Lower lobe of right lung (tissue), 2 donors: Measurements from ENCODE around the gene MGA. TPM values are rescaled to one million over a fixed set of nuclear protein-coding genes. Genes with fewer than 3 reads are reported as not detected.
A peak's percentile ranks its signal among the peaks of the same experiment; 100 is the strongest.

Experiments used
- ATAC-seq, 2 donors: fragments of 200-7000 bp; cut with Tn5 transposase; one replicate each; pipeline ENCODE4 v1.9.1; 2020 to 2022; ENCODE audit warnings: mild to moderate bottlenecking in 2 of 2, moderate library complexity in 2 of 2
- DNase-seq: peaks from one replicate; pipeline ENCODE4 v3.0.0-alpha.2; 2020
- H3K27ac ChIP-seq: fragments of 200-600 bp; one replicate; pipeline ENCODE4 v1.8.0; 2022
- H3K27me3 ChIP-seq: fragments of 200-600 bp; one replicate; pipeline ENCODE4 v1.8.0; 2022; ENCODE audit warnings: low read depth
- H3K36me3 ChIP-seq: fragments of 200-600 bp; one replicate; pipeline ENCODE4 v1.8.0; 2022; ENCODE audit warnings: mild to moderate bottlenecking
- H3K4me1 ChIP-seq: fragments of 200-600 bp; one replicate; pipeline ENCODE4 v1.8.0; 2022
- H3K4me3 ChIP-seq: fragments of 200-600 bp; one replicate; pipeline ENCODE4 v1.8.0; 2022; ENCODE audit warnings: mild to moderate bottlenecking
- H3K9me3 ChIP-seq: fragments of 200-600 bp; one replicate; pipeline ENCODE4 v1.8.0; 2022
- CTCF ChIP-seq: fragments of 200-600 bp; IDR thresholded peaks from one replicate; pipeline ENCODE4 v1.8.0; 2022; ENCODE audit warnings: antibody characterized with exemption, mild to moderate bottlenecking
- intact Hi-C: fragments of 100-400 bp; cut with DNase I; formaldehyde crosslinking; loops from one replicate; pipeline ENCODE4 v1.11.0; 2022
- total RNA-seq: library from RNA; stranded (reverse); fragmentation: NEBNext Ultra II Directional; extraction: Animal tissue kit (Norgen Biotek cat#: 25700); gene quantifications from one replicate; pipeline ENCODE4 v1.2.1, GENCODE V29; 2021
- donor health status: DM: no; HTN: yes; CAD: no; lungs with severe emphysema.

Gene MGA
- total RNA-seq, 1 donor from 2014 or later: 38.7 TPM

- H3K4me3 ChIP-seq: no peak overlapping the region
- ATAC-seq: no peak
- no peak for TF ChIP-seq CTCF
- no peaks in the 10 kb centered on the region for H3K27me3 ChIP-seq
- H3K36me3 ChIP-seq: no peaks in the 10 kb centered on the region
- DNase-seq: no peak
- peaks cover 35% of the 10 kb centered on the region for H3K4me1 ChIP-seq
- no peaks in the 10 kb centered on the region for H3K9me3 ChIP-seq
- no peak overlapping the region for H3K27ac ChIP-seq
- intact Hi-C loops: no loop called here
These were observed 1.5 kb upstream of the MGA start for GRCh38 chr15:41658689-41659088.

GRCh38 chr15:41659190-41659589 lies 1.0 kb upstream of the MGA start:
- Histone ChIP-seq H3K4me1 (peaks cover 35% of the 10 kb centered on the region), H3K4me3 (no peak overlapping the region), H3K9me3 (no peaks in the 10 kb centered on the region), H3K27ac (no peak overlapping the region), H3K36me3 (no peaks in the 10 kb centered on the region), H3K27me3 (no peaks in the 10 kb centered on the region)
- TF ChIP-seq CTCF: no peak
- no peak for DNase-seq
- intact Hi-C loops: no loop called here
- no peak for ATAC-seq

- TF ChIP-seq CTCF: no peak
- ATAC-seq (peak; percentile 3 to 18), DNase-seq (no peak)
- intact Hi-C loops: no loop called here
- no peaks in the 10 kb centered on the region for H3K9me3 ChIP-seq
- peak overlapping the region; percentile 65 for H3K4me3 ChIP-seq
- H3K27ac ChIP-seq: peak overlapping the region; percentile 88
- no peaks in the 10 kb centered on the region for H3K36me3 ChIP-seq
- H3K27me3 ChIP-seq: no peaks in the 10 kb centered on the region
- H3K4me1 ChIP-seq: peaks cover 35% of the 10 kb centered on the region
These were observed 360 bp upstream of the MGA start for GRCh38 chr15:41659855-41660234.

- intact Hi-C loops: no loop called here
- Histone ChIP-seq H3K4me3 (peak overlapping the region; percentile 65), H3K4me1 (peaks cover 35% of the 10 kb centered on the region), H3K27me3 (no peaks in the 10 kb centered on the region), H3K9me3 (no peaks in the 10 kb centered on the region), H3K36me3 (no peaks in the 10 kb centered on the region), H3K27ac (peak overlapping the region; percentile 88)
- DNase-seq (no peak), ATAC-seq (peak in 1 of 2 donors; percentile 2)
- no peak for TF ChIP-seq CTCF
These were observed 893 bp downstream of the MGA start for GRCh38 chr15:41661078-41661517.

GRCh38 chr15:41661518-41662225 lies 1.5 kb downstream of the MGA start:
- ATAC-seq (peak; percentile 59 to 71), DNase-seq (peak; percentile 83)
- H3K4me1 ChIP-seq: peaks cover 35% of the 10 kb centered on the region
- no peaks in the 10 kb centered on the region for H3K27me3 ChIP-seq
- TF ChIP-seq CTCF: no peak
- peak overlapping the region; percentile 66 for H3K27ac ChIP-seq
- H3K9me3 ChIP-seq: no peaks in the 10 kb centered on the region
- H3K36me3 ChIP-seq: no peaks in the 10 kb centered on the region
- intact Hi-C loops: no loop called here
- H3K4me3 ChIP-seq: peak overlapping the region; percentile 65
